Left ventricle myocardium superior (tissue), 1 donor: ENCODE results near the gene SMIM29. TPM values are rescaled to one million over a fixed set of nuclear protein-coding genes. Genes with fewer than 3 reads are reported as not detected.

Source experiments
- ATAC-seq: fragments of 200-7000 bp; cut with Tn5 transposase; one replicate; pipeline ENCODE4 v1.9.1; 2020; ENCODE audit warnings: mild to moderate bottlenecking, moderate library complexity
- DNase-seq: peaks from one replicate; pipeline ENCODE4 v3.0.0-alpha.2; 2020
- intact Hi-C: fragments of 100-400 bp; cut with micrococcal nuclease; formaldehyde crosslinking; loops from one replicate; pipeline ENCODE4 v1.11.0; 2022
- microRNA-seq: library from miRNA; unstranded; fragments of <30 nt; microRNA quantifications from one replicate; pipeline ENCODE4 v1.2.0, GENCODE V29; 2020; ENCODE audit warnings: borderline number of aligned reads
- total RNA-seq: library from RNA; stranded (reverse); fragmentation: NEBNext Ultra II Directional; extraction: Animal tissue kit (Norgen Biotek cat#: 25700); gene quantifications from one replicate; pipeline ENCODE4 v1.2.1, GENCODE V29; 2021
- donor health status: DM: no; HTN: yes; CAD: no; lungs with severe emphysema.

The SMIM29 gene
- total RNA-seq, 1 donor from 2014 or later: 19.7 TPM

DNA sequence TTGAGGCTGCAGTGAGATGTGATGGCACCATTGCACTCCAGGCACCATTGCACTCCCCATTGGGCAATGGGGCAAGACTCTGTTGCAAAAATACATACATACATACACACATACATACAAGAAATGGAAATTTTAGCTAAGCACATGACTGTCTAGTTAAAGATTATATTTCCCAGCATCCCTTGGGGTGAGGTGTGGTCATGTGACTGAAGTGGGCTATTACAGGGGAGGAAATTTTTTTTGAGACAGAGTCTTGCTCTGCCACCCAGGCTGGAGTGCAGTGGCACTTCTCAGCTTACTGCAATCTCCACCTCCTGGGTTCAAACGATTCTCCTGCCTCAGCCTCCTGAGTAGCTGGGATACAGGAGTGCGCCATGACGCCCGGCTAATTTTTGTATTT is 44.1 kb downstream of the SMIM29 start:
- intact Hi-C loops: no loop called here
- DNase-seq (no peak), ATAC-seq (no peak)

DNA sequence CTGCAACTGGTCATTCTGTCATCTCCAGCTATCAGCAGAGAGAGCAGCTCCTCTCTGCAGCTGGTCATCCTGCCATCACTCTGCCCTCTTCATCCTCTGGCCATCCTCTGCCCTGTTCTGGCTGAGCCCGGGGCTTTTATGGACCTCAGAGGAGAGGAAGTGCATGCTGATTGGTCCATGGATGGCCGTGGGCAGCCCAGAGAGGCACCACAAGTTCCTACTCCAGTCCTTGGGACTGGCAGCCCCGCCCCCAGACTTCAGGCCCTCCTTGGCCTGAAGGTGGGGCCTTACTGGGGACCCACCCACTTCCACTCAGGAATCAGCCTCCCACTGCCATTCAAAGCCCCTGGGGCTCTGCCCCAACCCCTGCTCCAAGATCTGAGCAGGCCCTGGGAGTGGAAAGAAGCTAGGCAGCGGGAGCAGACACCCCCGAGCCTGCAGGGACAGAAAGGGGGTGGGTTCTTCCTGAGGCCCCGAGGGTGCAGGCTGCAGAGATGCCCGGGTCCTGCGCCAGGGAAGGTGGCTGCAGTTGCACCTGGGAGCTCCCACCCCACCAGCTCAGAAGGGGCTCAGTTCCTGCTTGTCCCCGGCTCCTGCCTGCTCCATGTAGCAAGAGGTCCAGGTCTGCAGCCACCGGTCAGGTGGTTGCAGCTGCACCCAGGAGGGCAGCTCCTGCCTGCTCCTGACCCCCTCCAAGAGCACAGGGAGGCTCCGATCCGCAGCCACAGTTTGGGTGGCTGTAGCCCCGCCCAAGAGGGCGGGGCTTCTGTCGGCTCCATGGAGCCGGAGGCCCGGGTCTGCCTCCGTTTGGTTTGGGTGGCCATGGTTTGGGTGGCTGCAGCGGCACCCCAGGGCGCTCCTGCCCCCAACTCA is 46.2 kb downstream of the SMIM29 start:
- DNase-seq (no peak), ATAC-seq (no peak)
- intact Hi-C loops: no loop called here

DNA sequence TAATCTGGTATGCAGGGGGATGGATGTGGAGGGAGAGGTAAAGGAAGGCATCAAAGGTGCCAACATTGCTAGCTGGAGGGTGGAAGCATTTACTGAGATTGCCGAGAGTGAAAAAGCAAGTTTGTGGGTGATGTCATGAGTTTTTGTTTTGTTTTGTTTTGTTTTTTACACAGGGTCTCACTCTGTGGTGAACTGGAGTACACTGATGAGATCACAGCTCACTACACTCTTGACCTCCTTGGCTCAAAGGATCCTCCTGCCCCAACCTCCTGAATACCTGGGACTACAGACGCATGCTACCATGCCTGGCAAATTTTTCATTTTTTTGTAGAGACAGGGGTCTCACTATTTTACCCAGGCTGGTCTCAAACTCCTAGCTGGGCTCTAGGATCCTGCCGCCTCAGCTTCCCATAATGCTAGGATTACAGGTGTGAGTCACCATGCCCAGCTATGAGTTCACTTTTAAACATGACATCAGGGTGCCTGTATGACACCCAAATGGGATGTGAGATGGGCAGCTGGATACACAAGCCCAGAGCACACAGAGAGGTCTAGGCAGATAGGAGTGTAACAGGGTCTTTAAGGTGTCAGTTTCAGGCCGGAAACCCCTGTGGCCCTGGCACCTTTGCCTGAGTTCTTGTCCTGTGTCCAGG is 47.2 kb downstream of the SMIM29 start:
- ATAC-seq (no peak), DNase-seq (no peak)
- intact Hi-C loops: no loop called here

DNA sequence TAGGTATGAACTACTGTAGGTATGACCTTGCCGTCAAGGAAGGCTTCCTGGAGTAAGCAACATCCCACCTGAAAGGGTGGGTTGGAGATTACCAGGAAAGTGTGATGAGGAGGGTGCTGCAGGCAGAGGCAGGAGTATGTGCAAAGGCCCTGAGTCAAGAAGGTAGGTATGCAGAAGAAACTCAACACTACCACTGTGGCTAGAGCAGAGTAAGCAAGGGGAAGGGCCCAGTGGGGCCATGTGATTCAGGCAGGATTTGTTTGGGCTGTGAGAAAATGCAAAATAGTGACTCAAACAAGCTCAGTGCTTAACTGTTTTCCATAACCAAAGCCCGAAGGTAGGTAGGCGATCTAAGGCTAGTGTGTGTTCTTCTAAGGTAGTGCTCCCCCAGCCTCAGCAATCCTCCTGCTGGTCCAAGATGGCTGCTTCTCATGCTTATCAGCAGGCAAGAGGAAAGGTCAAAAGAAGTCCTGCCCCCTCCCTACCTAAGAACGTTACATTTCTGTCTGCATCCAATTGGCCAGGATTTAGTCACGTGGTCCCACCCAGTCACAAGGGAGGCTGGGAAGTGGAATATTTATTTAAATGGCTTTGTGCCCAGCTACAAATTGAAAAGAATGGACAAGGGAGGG is 48.4 kb downstream of the SMIM29 start:
- DNase-seq: no peak
- intact Hi-C loops: no loop called here
- no peak for ATAC-seq

DNA sequence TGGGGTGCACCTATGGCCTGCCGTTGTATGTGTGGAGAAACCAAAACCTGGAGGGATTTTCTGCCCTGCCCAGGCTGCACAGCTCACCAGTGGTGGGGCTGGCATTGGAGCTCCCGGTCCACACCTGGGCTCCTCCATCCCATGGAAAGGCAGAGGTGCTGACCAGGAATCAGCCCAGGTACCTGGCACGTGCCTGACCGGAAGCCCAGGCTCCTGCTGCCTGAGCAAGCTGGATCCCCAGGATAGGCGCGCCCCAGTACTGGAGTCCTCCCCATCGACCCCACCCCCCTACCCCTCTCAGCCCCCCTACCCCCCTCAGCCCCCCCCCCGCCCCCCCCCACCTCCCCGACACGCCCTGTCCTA is 52.0 kb downstream of the SMIM29 start:
- ATAC-seq (no peak), DNase-seq (no peak)
- intact Hi-C loops: loop anchor here (10.0 kb wide), 1 partner anchor 218 kb away; no protein-coding TSS in a partner anchor

Small RNAs within 50 kb of the gene (microRNA-seq; reads per million reads assigned to microRNA genes)
- gene MIR6835: not detected

Other genes with a start within 250 kb of the SMIM29 start
- gene GRM4, start 102.9 kb downstream of the SMIM29 start, total RNA-seq: not detected
- gene HMGA1, start 12.1 kb downstream of the SMIM29 start, total RNA-seq: 51.9 TPM
- 59.3 TPM for gene NUDT3, start 143.7 kb upstream of the SMIM29 start, total RNA-seq
- 604 TPM for gene RPS10, start 177.1 kb upstream of the SMIM29 start, total RNA-seq
- gene PACSIN1, start 217.1 kb upstream of the SMIM29 start, total RNA-seq: 13.6 TPM